Neuronal stem cell (in vitro differentiated cells): Measurements from ENCODE around the gene ZMIZ1.
A peak's percentile ranks its signal among the peaks of the same experiment; 100 is the strongest.

Experiments
- DNase-seq: peaks from one replicate; pipeline ENCODE4 v3.0.0-alpha.2; 2013; ENCODE audit warnings: low spot score
- H2AFZ ChIP-seq: one replicate; pipeline ENCODE4 v1.6.1; 2013; ENCODE audit warnings: mild to moderate bottlenecking, low read length, inconsistent platforms
- H2AK5ac ChIP-seq: 2 replicates; pipeline ENCODE4 v1.6.1; 2013; ENCODE audit warnings: low read depth, mild to moderate bottlenecking, inconsistent platforms, low read length, moderate library complexity, mixed read lengths
- H2BK120ac ChIP-seq: 2 replicates; pipeline ENCODE4 v1.6.1; 2013; ENCODE audit warnings: low read depth, mild to moderate bottlenecking, inconsistent platforms, low read length, moderate library complexity, mixed read lengths
- H2BK12ac ChIP-seq: one replicate; pipeline ENCODE4 v1.6.1; 2013; ENCODE audit warnings: low read length, inconsistent platforms
- H2BK15ac ChIP-seq: 2 replicates; pipeline ENCODE4 v1.6.1; 2013; ENCODE audit warnings: mild to moderate bottlenecking, low read length, inconsistent platforms, mixed read lengths
- H2BK5ac ChIP-seq: one replicate; pipeline ENCODE4 v1.6.1; 2013; ENCODE audit warnings: inconsistent platforms, mild to moderate bottlenecking, low read length, moderate library complexity
- H3K14ac ChIP-seq: one replicate; pipeline ENCODE4 v1.6.1; 2013; ENCODE audit warnings: low read length, inconsistent platforms
- H3K18ac ChIP-seq: 2 replicates; pipeline ENCODE4 v1.6.1; 2013; ENCODE audit warnings: low read length, inconsistent platforms
- H3K23ac ChIP-seq: 2 replicates; pipeline ENCODE4 v1.6.1; 2013; ENCODE audit warnings: low read depth, mild to moderate bottlenecking, mixed read lengths, low read length, inconsistent platforms; ENCODE audit not compliant: poor library complexity
- H3K27ac ChIP-seq: replicated peaks from 3 replicates; pipeline ENCODE4 v1.5.1; 2013; ENCODE audit warnings: low read length, inconsistent platforms
- H3K27me3 ChIP-seq, 3 experiments: 2 replicates each; pipeline ENCODE4 v1.6.1; 2013; ENCODE audit warnings: low read length in 3 of 3, mild to moderate bottlenecking in 2 of 3, inconsistent platforms in 1 of 3, low read depth in 1 of 3, mixed read lengths in 1 of 3, moderate library complexity in 1 of 3; ENCODE audit not compliant: control insufficient read depth in 3 of 3, insufficient read depth in 3 of 3
- H3K36me3 ChIP-seq, 2 donors: replicated peaks in 1 of 2; 2 replicates each; pipeline ENCODE4 v1.6.1; 2013; ENCODE audit warnings: low read length in 2 of 2; ENCODE audit not compliant: control insufficient read depth in 2 of 2, insufficient read depth in 2 of 2
- H3K4ac ChIP-seq: 2 replicates; pipeline ENCODE4 v1.6.1; 2013; ENCODE audit warnings: inconsistent platforms, mild to moderate bottlenecking, low read length, moderate library complexity
- H3K4me1 ChIP-seq, 2 donors: 1 replicate in 1 of 2; 2 replicates in 1 of 2; pipeline ENCODE4 v1.6.1; 2013; ENCODE audit warnings: low read length in 2 of 2, low read depth in 1 of 2; ENCODE audit not compliant: control insufficient read depth in 2 of 2, insufficient read depth in 1 of 2
- H3K4me2 ChIP-seq: one replicate; pipeline ENCODE4 v1.6.1; 2013; ENCODE audit warnings: mild to moderate bottlenecking, low read length, inconsistent platforms; ENCODE audit not compliant: insufficient read depth, poor library complexity, severe bottlenecking
- H3K4me3 ChIP-seq, 2 donors: 2 replicates each; pipeline ENCODE4 v1.5.1; 2013; ENCODE audit warnings: low read length in 2 of 2, mild to moderate bottlenecking in 2 of 2, inconsistent platforms in 1 of 2, moderate library complexity in 1 of 2
- H3K79me1 ChIP-seq: one replicate; pipeline ENCODE4 v1.6.1; 2013; ENCODE audit warnings: low read depth, mild to moderate bottlenecking, inconsistent platforms, low read length, moderate library complexity
- H3K9ac ChIP-seq: one replicate; pipeline ENCODE4 v1.6.1; 2013; ENCODE audit warnings: mild to moderate bottlenecking, low read depth, low read length, inconsistent platforms; ENCODE audit not compliant: poor library complexity
- H3K9me3 ChIP-seq, 2 donors: replicated peaks in 1 of 2; 2 replicates each; pipeline versions ENCODE3 to v1.6.1; 2013; ENCODE audit warnings: low read length in 2 of 2, mild to moderate bottlenecking in 2 of 2, inconsistent platforms in 1 of 2, low read depth in 1 of 2, mixed read lengths in 1 of 2, moderate library complexity in 1 of 2; ENCODE audit not compliant: control insufficient read depth in 2 of 2, insufficient read depth in 1 of 2
- H4K8ac ChIP-seq: one replicate; pipeline ENCODE4 v1.6.1; 2013; ENCODE audit warnings: low read depth, mild to moderate bottlenecking, inconsistent platforms, low read length, moderate library complexity
- H4K91ac ChIP-seq: one replicate; pipeline ENCODE4 v1.6.1; 2013; ENCODE audit warnings: low read length, low read depth, mild to moderate bottlenecking, inconsistent platforms; ENCODE audit not compliant: poor library complexity
- WGBS, 2 donors: extraction: QIAGEN DNeasy Blood & Tissue Kit; methylation state at CpG; one replicate each; pipeline ENCODE4 v1.1.7; 2013; ENCODE audit warnings: missing lambda C conversion rate in 2 of 2, mixed read lengths in 1 of 2; ENCODE audit not compliant: insufficient read length in 2 of 2, insufficient replicate concordance in 1 of 2; ENCODE audit errors: extremely low coverage in 2 of 2; 5-methylcytosine and 5-hydroxymethylcytosine counted together

Gene ZMIZ1

DNA sequence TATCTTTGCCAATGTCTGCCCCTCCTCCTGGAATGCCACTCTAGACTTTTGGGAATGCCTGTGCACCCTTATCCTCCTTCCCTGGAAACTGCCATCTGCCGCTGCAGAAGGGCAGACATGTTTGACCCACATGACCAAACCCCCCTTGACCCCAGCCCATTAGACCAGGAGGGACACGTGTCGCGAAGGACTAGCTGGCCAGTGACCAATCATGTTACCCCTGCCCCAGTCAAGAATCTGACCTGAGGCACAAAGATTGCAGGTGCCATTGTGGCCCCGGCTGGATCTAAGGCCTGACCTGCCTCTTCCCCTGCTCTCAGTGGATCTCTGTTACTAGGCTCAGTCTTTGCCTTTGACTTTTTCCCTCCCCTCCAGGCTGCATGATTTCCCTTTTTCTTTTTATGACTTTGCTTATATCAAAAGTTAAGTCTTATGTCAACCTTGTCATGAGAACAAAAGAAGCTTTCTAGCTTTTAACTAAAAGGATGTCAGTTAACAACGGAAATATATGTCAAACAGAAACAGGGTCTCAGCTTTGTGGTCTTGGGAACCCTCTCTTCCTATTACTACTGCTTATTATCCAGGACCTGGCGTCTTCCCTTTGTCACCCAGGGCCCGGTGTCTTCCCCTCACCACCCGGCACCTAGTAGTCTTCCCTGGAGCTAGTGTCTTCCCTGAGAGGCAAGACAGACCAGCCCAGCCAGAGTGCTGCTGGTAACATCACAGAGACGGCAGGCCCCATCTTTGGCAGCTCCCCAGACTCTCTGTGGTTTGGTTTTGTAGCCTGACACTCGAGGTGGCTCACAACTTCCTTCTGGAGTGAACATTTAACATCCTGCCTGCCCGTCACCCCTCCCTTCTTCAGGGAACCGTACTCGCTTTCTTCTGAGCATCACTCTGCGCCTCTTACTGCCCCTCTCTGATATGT, 254.1 kb downstream of the ZMIZ1 start:
- no peak overlapping the region for H3K27ac ChIP-seq
- H3K18ac ChIP-seq: no peak overlapping the region
- no peak overlapping the region for H3K4me2 ChIP-seq
- H2BK15ac ChIP-seq: no peak overlapping the region
- no CpG with 5 or more reads among the region's 15 CpGs for WGBS, 2 donors
- no peak overlapping the region for H4K91ac ChIP-seq
- no peak overlapping the region for H3K4ac ChIP-seq
- peak overlapping the region; percentile 36 for H2AFZ ChIP-seq
- H2AK5ac ChIP-seq: no peak overlapping the region
- H3K23ac ChIP-seq: no peak overlapping the region
- peaks cover 0 to 3% (median 0%) of the 10 kb centered on the region in 3 experiments for H3K27me3 ChIP-seq
- peaks cover 5 to 6% of the 10 kb centered on the region in 2 donors for H3K4me1 ChIP-seq
- H3K9ac ChIP-seq: no peak overlapping the region
- peaks cover 0 to 2% of the 10 kb centered on the region in 2 donors for H3K36me3 ChIP-seq
- H2BK5ac ChIP-seq: no peak overlapping the region
- no peak overlapping the region for H2BK120ac ChIP-seq
- DNase-seq: no peak
- peak overlapping the region in 1 of 2 donors; percentile 18 for H3K4me3 ChIP-seq
- H2BK12ac ChIP-seq: no peak overlapping the region
- no peaks in the 10 kb centered on the region for H3K79me1 ChIP-seq
- peaks cover 0 to 8% of the 10 kb centered on the region in 2 donors for H3K9me3 ChIP-seq
- no peak overlapping the region for H3K14ac ChIP-seq
- no peak overlapping the region for H4K8ac ChIP-seq

GRCh38 chr10:79323602-79324001, 254.8 kb downstream of the ZMIZ1 start:
- Histone ChIP-seq H2AFZ (no peak overlapping the region), H3K27ac (no peak overlapping the region), H3K18ac (no peak overlapping the region), H4K8ac (no peak overlapping the region), H2BK120ac (no peak overlapping the region), H3K9ac (no peak overlapping the region), H3K79me1 (no peaks in the 10 kb centered on the region), H3K23ac (no peak overlapping the region), H3K4me1 (peaks cover 0 to 3% of the 10 kb centered on the region in 2 donors), H2BK5ac (no peak overlapping the region), H3K4me2 (no peak overlapping the region), H3K4ac (no peak overlapping the region), H3K27me3 (peaks cover 0 to 3% (median 0%) of the 10 kb centered on the region in 3 experiments), H3K36me3 (peaks cover 0 to 2% of the 10 kb centered on the region in 2 donors), H2AK5ac (no peak overlapping the region), H2BK15ac (no peak overlapping the region), H3K4me3 (no peak overlapping the region), H3K14ac (no peak overlapping the region), H2BK12ac (no peak overlapping the region), H3K9me3 (peaks cover 0 to 8% of the 10 kb centered on the region in 2 donors), H4K91ac (no peak overlapping the region)
- no peak for DNase-seq
- whole genome bisulfite sequencing, 2 donors: no CpG with 5 or more reads among the region's 1 CpG

GRCh38 chr10:79324032-79324695, 255.4 kb downstream of the ZMIZ1 start:
- no peak overlapping the region for H2BK15ac ChIP-seq
- no CpG with 5 or more reads among the region's 10 CpGs for WGBS, 2 donors
- H3K9ac ChIP-seq: no peak overlapping the region
- DNase-seq: no peak
- no peak overlapping the region for H3K14ac ChIP-seq
- no peak overlapping the region for H3K27ac ChIP-seq
- H2BK12ac ChIP-seq: no peak overlapping the region
- H3K9me3 ChIP-seq: peaks cover 0 to 8% of the 10 kb centered on the region in 2 donors
- no peak overlapping the region for H2BK120ac ChIP-seq
- H3K4me2 ChIP-seq: no peak overlapping the region
- H2AFZ ChIP-seq: no peak overlapping the region
- H2AK5ac ChIP-seq: no peak overlapping the region
- peaks cover 0 to 3% of the 10 kb centered on the region in 2 donors for H3K4me1 ChIP-seq
- H3K79me1 ChIP-seq: no peaks in the 10 kb centered on the region
- no peak overlapping the region for H4K8ac ChIP-seq
- H3K4me3 ChIP-seq: no peak overlapping the region
- H3K4ac ChIP-seq: no peak overlapping the region
- H3K23ac ChIP-seq: no peak overlapping the region
- no peak overlapping the region for H2BK5ac ChIP-seq
- peaks cover 0 to 3% (median 0%) of the 10 kb centered on the region in 3 experiments for H3K27me3 ChIP-seq
- H4K91ac ChIP-seq: no peak overlapping the region
- H3K18ac ChIP-seq: no peak overlapping the region
- peaks cover 0 to 2% of the 10 kb centered on the region in 2 donors for H3K36me3 ChIP-seq
